Raji (cell line): ENCODE data around the gene RAB5A.

Source experiments
- POLR2A ChIP-seq: IDR thresholded peaks from 2 replicates; pipeline ENCODE4 v1.6.1; 2011; ENCODE audit warnings: low read depth, low read length, control low read depth; ENCODE audit not compliant: insufficient read depth

RAB5A gene

DNA sequence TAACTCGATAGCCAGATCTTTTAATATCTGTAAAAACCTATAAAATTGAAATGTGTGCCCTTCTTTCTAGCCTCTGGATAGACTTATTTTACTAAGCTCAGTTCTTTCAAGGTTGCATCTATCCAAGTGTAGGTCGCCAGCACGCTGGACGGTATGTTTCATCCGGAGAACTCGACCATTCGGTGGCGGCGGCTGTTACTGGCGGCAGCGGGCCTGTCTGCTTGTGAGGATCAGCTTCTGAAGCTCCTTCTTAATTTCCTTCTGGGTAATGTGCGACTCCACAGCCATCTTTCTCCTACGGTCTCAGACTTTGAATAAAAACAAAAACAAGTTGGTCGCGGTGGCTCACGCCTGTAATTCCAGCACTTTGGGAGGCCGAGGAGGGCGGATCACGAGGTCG is 61.1 kb downstream of the RAB5A start:
- no peak for TF ChIP-seq POLR2A

- TF ChIP-seq POLR2A = no peak
Measured at GRCh38 chr3:20008646-20009045, 61.7 kb downstream of the RAB5A start.

- TF ChIP-seq POLR2A = no peak
Measured at GRCh38 chr3:20012164-20012563, 65.3 kb downstream of the RAB5A start, which contains the start of gene PP2D1. PP2D1 (minus strand) TSS chr3:20012264; CDS start chr3:20012072, 192 bp downstream.

- no peak for TF ChIP-seq POLR2A
Measured at GRCh38 chr3:20013396-20013795, 66.5 kb downstream of the RAB5A start.

GRCh38 chr3:20015525-20015924 is 68.6 kb downstream of the RAB5A start:
- no peak for TF ChIP-seq POLR2A

GRCh38 chr3:20022954-20023622 is 76.2 kb downstream of the RAB5A start:
- TF ChIP-seq POLR2A = no peak

- TF ChIP-seq POLR2A = no peak
Measured at GRCh38 chr3:20023623-20024405, 76.9 kb downstream of the RAB5A start.

DNA sequence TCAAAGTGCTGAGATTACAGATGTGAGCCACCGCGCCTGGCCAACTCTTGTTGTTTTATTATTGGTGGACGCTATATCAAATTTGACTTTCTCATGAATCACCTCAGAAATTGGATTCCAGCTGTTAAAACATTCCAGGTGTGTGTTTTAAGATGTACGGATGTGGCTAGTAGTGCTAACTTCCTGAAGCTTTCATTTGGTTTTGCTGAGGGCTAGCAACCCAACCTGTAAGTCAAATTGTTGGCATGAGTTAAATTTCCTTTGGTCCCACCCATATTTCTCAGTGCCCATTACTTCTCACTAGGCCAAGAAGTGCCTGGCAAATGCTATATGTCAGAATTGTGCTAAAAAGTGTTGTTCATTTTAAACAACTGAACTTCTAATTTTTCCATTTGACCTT is 80.2 kb downstream of the RAB5A start:
- no peak for TF ChIP-seq POLR2A

DNA sequence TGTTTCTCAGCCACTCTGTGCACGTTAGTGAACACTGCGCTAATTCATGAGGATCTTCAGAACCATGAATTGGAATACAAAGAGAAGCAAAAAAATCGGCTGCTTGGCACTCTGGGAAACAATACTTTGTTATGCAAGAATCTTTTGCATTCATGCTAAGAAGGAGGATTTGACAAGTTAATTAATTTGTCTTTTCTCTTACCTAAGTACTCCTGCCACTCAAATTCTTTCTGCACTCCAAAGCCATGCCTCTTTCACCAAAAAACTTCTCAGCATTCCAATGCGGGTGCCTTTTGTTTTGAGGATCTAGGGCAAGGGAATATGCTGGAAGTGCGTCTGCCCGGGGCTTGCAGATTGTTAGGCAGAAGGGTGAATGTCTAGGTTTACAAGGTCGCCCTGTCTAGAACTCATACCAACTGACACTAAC is 82.0 kb downstream of the RAB5A start:
- no peak for TF ChIP-seq POLR2A
